Upper lobe of left lung (tissue), 6 donors: Measurements from ENCODE around the gene MRPL20. TPM values are rescaled to one million over a fixed set of nuclear protein-coding genes. Genes with fewer than 3 reads are reported as not detected.

Experiments used
- ATAC-seq, 2 donors: fragments of 200-7000 bp; cut with Tn5 transposase; one replicate each; pipeline ENCODE4 v1.9.1; 2022; ENCODE audit warnings: mild to moderate bottlenecking in 2 of 2, moderate library complexity in 2 of 2; ENCODE audit not compliant: low FRiP score in 2 of 2
- DNase-seq, 2 donors: peaks; one replicate each; pipeline ENCODE4 v3.0.0-alpha.2; 2019 to 2020
- H3K27ac ChIP-seq, 4 donors: fragments of 200-600 bp; sonication (generic); one replicate each; pipeline ENCODE4 v1.5.1; 2016 to 2019
- H3K27me3 ChIP-seq, 4 donors: fragments of 200-600 bp; sonication (generic); one replicate each; pipeline ENCODE4 v1.5.1; 2017 to 2019
- H3K36me3 ChIP-seq, 4 donors: fragments of 200-600 bp; sonication (generic); one replicate each; pipeline ENCODE4 v1.5.1; 2016 to 2019
- H3K4me1 ChIP-seq, 4 donors: fragments of 200-600 bp; sonication (generic); one replicate each; pipeline ENCODE4 v1.5.1; 2018 to 2019
- H3K4me3 ChIP-seq, 4 donors: fragments of 200-600 bp; sonication (generic); one replicate each; pipeline ENCODE4 v1.5.1; 2017 to 2019; ENCODE audit warnings: mild to moderate bottlenecking in 2 of 4, moderate library complexity in 1 of 4
- H3K9me3 ChIP-seq, 4 donors: fragments of 200-600 bp; sonication (generic); one replicate each; pipeline ENCODE4 v1.5.1; 2018 to 2019
- CTCF ChIP-seq, 6 experiments: fragments of 450-650 bp in 4 of 6; fragments of 200-600 bp in 2 of 6; sonication (generic) in 2 of 6; IDR thresholded peaks; one replicate each; pipeline ENCODE4 v1.5.1; 2016 to 2019; ENCODE audit warnings: antibody characterized with exemption in 6 of 6
- EP300 ChIP-seq, 4 donors: sonication (generic); formaldehyde crosslinking; IDR thresholded peaks; one replicate each; pipeline ENCODE4 v1.5.1; 2017; ENCODE audit warnings: antibody characterized with exemption in 4 of 4, control low read depth in 2 of 4
- POLR2A ChIP-seq, 4 donors: fragments of 450-650 bp; IDR thresholded peaks; one replicate each; pipeline ENCODE4 v1.5.1; 2016 to 2017; ENCODE audit warnings: antibody characterized with exemption in 4 of 4, mild to moderate bottlenecking in 2 of 4
- POLR2AphosphoS5 ChIP-seq, 2 donors: sonication (generic); formaldehyde crosslinking; IDR thresholded peaks; one replicate each; pipeline ENCODE4 v1.5.1; 2017; ENCODE audit warnings: antibody characterized with exemption in 2 of 2
- WGBS, 2 donors: methylation state at CpG; one replicate each; pipeline ENCODE4 v1.1.5; 2017 to 2018; 5-methylcytosine and 5-hydroxymethylcytosine counted together
- total RNA-seq, 6 donors: library from RNA; depleted of rRNA in 4 of 6; stranded (reverse); fragments of >200 nt in 4 of 6; gene quantifications; one replicate each; pipeline versions ENCODE4 v1.1.0 to v1.2.1, GENCODE V29; 2016 to 2021
- donor health status: DM: no; HTN: no; CAD: no; lungs with moderate emphysema.
- donor health status: DM: no; HTN: yes; CAD: no; lungs with severe emphysema.

MRPL20 gene
- total RNA-seq, 6 donors from 2014 or later: 90.7 to 145 (median 101) TPM

- no peaks in the 10 kb centered on the region for H3K27me3 ChIP-seq
These were observed 29.4 kb downstream of the MRPL20 start for GRCh38 chr1:1377540-1378205.

GRCh38 chr1:1376551-1377226, 30.4 kb downstream of the MRPL20 start:
- Histone ChIP-seq H3K27me3 (no peaks in the 10 kb centered on the region), H3K27ac (peak overlapping the region in 1 of 4 donors; percentile 98), H3K4me3 (no peak overlapping the region), H3K36me3 (peaks cover 0 to 28% (median 12%) of the 10 kb centered on the region in 4 donors), H3K4me1 (peaks cover 26 to 38% (median 31%) of the 10 kb centered on the region in 4 donors), H3K9me3 (no peaks in the 10 kb centered on the region)
- peak in 1 of 2 donors; percentile 60 for DNase-seq
- no peak for TF ChIP-seq CTCF (IDR thresholded peaks at IDR 0.05)
- no peak for TF ChIP-seq POLR2AphosphoS5 (IDR thresholded peaks at IDR 0.05)
- no peak for TF ChIP-seq EP300 (IDR thresholded peaks at IDR 0.05)
- no peak for TF ChIP-seq POLR2A (IDR thresholded peaks at IDR 0.05)
- ATAC-seq: no peak
- WGBS, 2 donors: 95 to 97% methylated on average over 9 to 10 of the region's 10 CpGs

More at GRCh38 chr1:1377540-1378205, 29.4 kb downstream of the MRPL20 start:
- Histone ChIP-seq H3K36me3 (peaks cover 0 to 25% (median 13%) of the 10 kb centered on the region in 4 donors), H3K27ac (no peak overlapping the region), H3K9me3 (no peaks in the 10 kb centered on the region), H3K4me1 (peaks cover 17 to 28% (median 22%) of the 10 kb centered on the region in 4 donors), H3K4me3 (no peak overlapping the region)
- DNase-seq (peak in 1 of 2 donors; percentile 66), ATAC-seq (no peak)
- TF ChIP-seq CTCF (IDR thresholded peaks at IDR 0.05) (no peak), EP300 (IDR thresholded peaks at IDR 0.05) (no peak), POLR2A (IDR thresholded peaks at IDR 0.05) (no peak), POLR2AphosphoS5 (IDR thresholded peaks at IDR 0.05) (no peak)
- 95 to 96% methylated on average over 16 of the region's 16 CpGs for WGBS, 2 donors

- 0 to 1% methylated on average over 12 to 58 of the region's 85 CpGs for WGBS, 2 donors
- ATAC-seq (peak; percentile 97 to 98), DNase-seq (peak; percentile 98 to 99)
- Histone ChIP-seq H3K36me3 (peaks cover 0 to 15% (median 9%) of the 10 kb centered on the region in 4 donors), H3K4me1 (peaks cover 28 to 44% (median 35%) of the 10 kb centered on the region in 4 donors), H3K27ac (peak within 1 kb of the TSS; percentile 88 to 98 (median 94)), H3K9me3 (no peaks in the 10 kb centered on the region), H3K4me3 (peak within 1 kb of the TSS; percentile 83 to 100 (median 94)), H3K27me3 (no peaks in the 10 kb centered on the region)
- TF ChIP-seq POLR2A (IDR thresholded peaks at IDR 0.05) (peak in 3 of 4 donors; percentile 26 to 77 (median 48)), CTCF (IDR thresholded peaks at IDR 0.05) (peak in 4 of 6 experiments; percentile 46 to 74 (median 68)), EP300 (IDR thresholded peaks at IDR 0.05) (peak in 1 of 4 donors; percentile 51), POLR2AphosphoS5 (IDR thresholded peaks at IDR 0.05) (peak; percentile 86 to 95)
These were observed 32.0 kb downstream of the MRPL20 start, which contains the start of gene AURKAIP1 for GRCh38 chr1:1374929-1375662. Gene AURKAIP1, minus strand, starts transcription at chr1:1375207. Its CDS starts 451 bp downstream, at chr1:1374756.

GRCh38 chr1:1374589-1374928, 32.5 kb downstream of the MRPL20 start:
- 0 to 2% methylated on average over 5 to 12 of the region's 24 CpGs for WGBS, 2 donors
- peaks cover 0 to 15% (median 9%) of the 10 kb centered on the region in 4 donors for H3K36me3 ChIP-seq
- no peaks in the 10 kb centered on the region for H3K9me3 ChIP-seq
- peaks cover 28 to 44% (median 35%) of the 10 kb centered on the region in 4 donors for H3K4me1 ChIP-seq
- peak overlapping the region; percentile 88 to 98 (median 94) for H3K27ac ChIP-seq
- peak overlapping the region; percentile 83 to 100 (median 94) for H3K4me3 ChIP-seq
- ATAC-seq: no peak
- no peak for DNase-seq
- no peaks in the 10 kb centered on the region for H3K27me3 ChIP-seq
- TF ChIP-seq POLR2A (IDR thresholded peaks at IDR 0.05) (no peak), POLR2AphosphoS5 (IDR thresholded peaks at IDR 0.05) (no peak), CTCF (IDR thresholded peaks at IDR 0.05) (no peak), EP300 (IDR thresholded peaks at IDR 0.05) (no peak)
